ENCODE measurements around the gene CD84. TPM values are rescaled to one million over a fixed set of nuclear protein-coding genes. Genes with fewer than 3 reads are reported as not detected.

CD84 gene
- polyA plus RNA-seq, 1 of the 3 experiments (the other 2 are of a cell fraction): not detected

DNA sequence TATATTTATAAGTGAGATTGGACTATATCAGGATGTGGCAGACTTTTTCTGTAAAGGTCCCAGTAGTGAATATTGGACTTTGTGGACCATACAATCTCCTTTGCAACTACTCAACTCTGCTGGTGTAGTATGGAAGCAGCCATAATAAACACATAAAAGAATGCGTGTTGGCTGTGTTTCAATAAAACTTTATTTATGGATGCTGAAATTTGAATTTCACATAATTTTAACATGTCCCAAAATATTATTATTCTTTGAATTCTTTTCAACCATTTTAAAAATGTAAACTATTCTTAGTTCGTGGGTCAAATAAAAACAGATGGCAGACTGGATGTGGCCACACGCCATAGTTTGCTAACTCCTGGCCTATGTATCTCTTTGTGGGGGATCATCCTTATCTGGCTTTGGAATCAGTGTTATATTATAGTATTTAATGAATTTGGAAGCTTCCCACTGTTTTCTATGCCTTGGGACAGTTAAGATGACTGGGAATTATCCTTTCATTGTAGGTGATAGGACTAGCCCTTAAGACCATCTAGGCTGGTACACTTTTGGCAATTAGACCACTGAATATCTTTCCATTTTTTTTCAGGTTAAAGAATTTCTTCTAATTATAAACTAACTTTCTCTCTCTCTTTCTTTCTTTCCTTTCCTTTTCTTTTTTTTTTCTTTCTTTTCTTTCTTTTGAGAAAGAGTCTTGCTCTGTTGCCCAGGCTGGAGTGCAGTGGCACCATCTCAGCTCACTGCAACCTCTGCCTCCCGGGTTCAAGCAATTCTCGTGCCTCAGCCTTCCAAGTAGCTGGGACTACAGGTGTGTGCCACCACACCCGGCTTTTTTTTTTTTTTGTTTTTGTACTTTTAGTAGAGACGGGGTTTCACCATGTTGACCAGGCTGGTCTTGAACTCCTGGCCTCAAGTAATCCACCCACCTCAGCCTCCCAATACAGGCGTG lies 41.3 kb downstream of the CD84 start:
- 11% methylated on average over 8 of the region's 8 CpGs for WGBS (ENCODE audit: low lambda C conversion rate)
- no peaks in the 10 kb centered on the region for H3K4me1 ChIP-seq (ENCODE audit: control insufficient read depth in 1 of 2, insufficient read depth in 2 of 2, low read depth in 1 of 2, low read length in 1 of 2)
- H3K36me3 ChIP-seq (replicated peaks in 1 of 2; ENCODE audit: control insufficient read depth in 1 of 2, insufficient read depth in 2 of 2, low read length in 1 of 2): no peaks in the 10 kb centered on the region
- POLR2A ChIA-PET: no interaction called here
- TF ChIP-seq CHD2 (IDR thresholded peaks at IDR 0.05; ENCODE audit: low read length, partially characterized antibody): no peak
- no peak for TF ChIP-seq RAD21 (IDR thresholded peaks at IDR 0.05; ENCODE audit: low read length)
- TF ChIP-seq MXI1 (IDR thresholded peaks at IDR 0.05; ENCODE audit: low read depth, low read length): no peak
- no peak for TF ChIP-seq NRF1 (IDR thresholded peaks at IDR 0.05; ENCODE audit: low read depth, low read length)
- TF ChIP-seq FOXJ3 (CRISPR knock-in tag; IDR thresholded peaks at IDR 0.05): no peak
- no peak for TF ChIP-seq TAF1 (IDR thresholded peaks at IDR 0.05; ENCODE audit: borderline replicate concordance, low read depth, low read length)
- TF ChIP-seq YY1 (IDR thresholded peaks at IDR 0.05; ENCODE audit: low read depth): no peak
- TF ChIP-seq, protein P1, sequence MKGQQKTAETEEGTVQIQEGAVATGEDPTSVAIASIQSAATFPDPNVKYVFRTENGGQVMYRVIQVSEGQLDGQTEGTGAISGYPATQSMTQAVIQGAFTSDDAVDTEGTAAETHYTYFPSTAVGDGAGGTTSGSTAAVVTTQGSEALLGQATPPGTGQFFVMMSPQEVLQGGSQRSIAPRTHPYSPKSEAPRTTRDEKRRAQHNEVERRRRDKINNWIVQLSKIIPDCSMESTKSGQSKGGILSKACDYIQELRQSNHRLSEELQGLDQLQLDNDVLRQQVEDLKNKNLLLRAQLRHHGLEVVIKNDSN (IDR thresholded peaks at IDR 0.05; ENCODE audit: borderline replicate concordance, low read depth): no peak
- TF ChIP-seq, protein P2, sequence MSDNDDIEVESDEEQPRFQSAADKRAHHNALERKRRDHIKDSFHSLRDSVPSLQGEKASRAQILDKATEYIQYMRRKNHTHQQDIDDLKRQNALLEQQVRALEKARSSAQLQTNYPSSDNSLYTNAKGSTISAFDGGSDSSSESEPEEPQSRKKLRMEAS (IDR thresholded peaks at IDR 0.05; ENCODE audit: low read depth): no peak
- TF ChIP-seq, protein P3, sequence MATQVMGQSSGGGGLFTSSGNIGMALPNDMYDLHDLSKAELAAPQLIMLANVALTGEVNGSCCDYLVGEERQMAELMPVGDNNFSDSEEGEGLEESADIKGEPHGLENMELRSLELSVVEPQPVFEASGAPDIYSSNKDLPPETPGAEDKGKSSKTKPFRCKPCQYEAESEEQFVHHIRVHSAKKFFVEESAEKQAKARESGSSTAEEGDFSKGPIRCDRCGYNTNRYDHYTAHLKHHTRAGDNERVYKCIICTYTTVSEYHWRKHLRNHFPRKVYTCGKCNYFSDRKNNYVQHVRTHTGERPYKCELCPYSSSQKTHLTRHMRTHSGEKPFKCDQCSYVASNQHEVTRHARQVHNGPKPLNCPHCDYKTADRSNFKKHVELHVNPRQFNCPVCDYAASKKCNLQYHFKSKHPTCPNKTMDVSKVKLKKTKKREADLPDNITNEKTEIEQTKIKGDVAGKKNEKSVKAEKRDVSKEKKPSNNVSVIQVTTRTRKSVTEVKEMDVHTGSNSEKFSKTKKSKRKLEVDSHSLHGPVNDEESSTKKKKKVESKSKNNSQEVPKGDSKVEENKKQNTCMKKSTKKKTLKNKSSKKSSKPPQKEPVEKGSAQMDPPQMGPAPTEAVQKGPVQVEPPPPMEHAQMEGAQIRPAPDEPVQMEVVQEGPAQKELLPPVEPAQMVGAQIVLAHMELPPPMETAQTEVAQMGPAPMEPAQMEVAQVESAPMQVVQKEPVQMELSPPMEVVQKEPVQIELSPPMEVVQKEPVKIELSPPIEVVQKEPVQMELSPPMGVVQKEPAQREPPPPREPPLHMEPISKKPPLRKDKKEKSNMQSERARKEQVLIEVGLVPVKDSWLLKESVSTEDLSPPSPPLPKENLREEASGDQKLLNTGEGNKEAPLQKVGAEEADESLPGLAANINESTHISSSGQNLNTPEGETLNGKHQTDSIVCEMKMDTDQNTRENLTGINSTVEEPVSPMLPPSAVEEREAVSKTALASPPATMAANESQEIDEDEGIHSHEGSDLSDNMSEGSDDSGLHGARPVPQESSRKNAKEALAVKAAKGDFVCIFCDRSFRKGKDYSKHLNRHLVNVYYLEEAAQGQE (IDR thresholded peaks at IDR 0.05; ENCODE audit: low read depth, low read length): no peak
- no peak for TF ChIP-seq FOSL2 (IDR thresholded peaks at IDR 0.05; ENCODE audit: borderline replicate concordance, low read depth)
- CTCF ChIA-PET: no interaction called here
- no peaks in the 10 kb centered on the region for H3K79me2 ChIP-seq (ENCODE audit: insufficient read depth)
- H3K4me3 ChIP-seq (ENCODE audit: low read depth in 2 of 2, low read length in 1 of 2): no peak overlapping the region
- no peaks in the 10 kb centered on the region for H4K20me1 ChIP-seq (ENCODE audit: insufficient read depth)
- H3F3A ChIP-seq (replicated peaks; ENCODE audit: insufficient read depth): no peaks in the 10 kb centered on the region
- H3K9me3 ChIP-seq: peaks cover 4% of the 10 kb centered on the region; the same call in 1 of the 2 replicates
- no peaks in the 10 kb centered on the region for H3K9me2 ChIP-seq
- H3K27ac ChIP-seq (ENCODE audit: low read depth in 2 of 2, low read length in 1 of 2): no peak overlapping the region
- no peaks in the 10 kb centered on the region for H3K27me3 ChIP-seq (ENCODE audit: insufficient read depth)
- H3K9ac ChIP-seq: no peak overlapping the region
- no peak overlapping the region for H3K4me2 ChIP-seq
- H2AFZ ChIP-seq (ENCODE audit: low read depth): no peak overlapping the region
- no peak for DNase-seq
